ENCODE results near the gene N4BP2L2. TPM values are rescaled to one million over a fixed set of nuclear protein-coding genes. Genes with fewer than 3 reads are reported as not detected.
"Not testable (repeated sequence)": the region's sequence is repeated elsewhere in the genome, so short reads cannot be mapped to it uniquely, and the experiment has no call there.

The N4BP2L2 gene
- total RNA-seq, 1 donor = 128 TPM

- H3K4me3 ChIP-seq (ENCODE audit: low read depth, low read length) = no peak overlapping the region
- DNase-seq (ENCODE audit: low read depth) = no peak
- TF ChIP-seq, protein P1, sequence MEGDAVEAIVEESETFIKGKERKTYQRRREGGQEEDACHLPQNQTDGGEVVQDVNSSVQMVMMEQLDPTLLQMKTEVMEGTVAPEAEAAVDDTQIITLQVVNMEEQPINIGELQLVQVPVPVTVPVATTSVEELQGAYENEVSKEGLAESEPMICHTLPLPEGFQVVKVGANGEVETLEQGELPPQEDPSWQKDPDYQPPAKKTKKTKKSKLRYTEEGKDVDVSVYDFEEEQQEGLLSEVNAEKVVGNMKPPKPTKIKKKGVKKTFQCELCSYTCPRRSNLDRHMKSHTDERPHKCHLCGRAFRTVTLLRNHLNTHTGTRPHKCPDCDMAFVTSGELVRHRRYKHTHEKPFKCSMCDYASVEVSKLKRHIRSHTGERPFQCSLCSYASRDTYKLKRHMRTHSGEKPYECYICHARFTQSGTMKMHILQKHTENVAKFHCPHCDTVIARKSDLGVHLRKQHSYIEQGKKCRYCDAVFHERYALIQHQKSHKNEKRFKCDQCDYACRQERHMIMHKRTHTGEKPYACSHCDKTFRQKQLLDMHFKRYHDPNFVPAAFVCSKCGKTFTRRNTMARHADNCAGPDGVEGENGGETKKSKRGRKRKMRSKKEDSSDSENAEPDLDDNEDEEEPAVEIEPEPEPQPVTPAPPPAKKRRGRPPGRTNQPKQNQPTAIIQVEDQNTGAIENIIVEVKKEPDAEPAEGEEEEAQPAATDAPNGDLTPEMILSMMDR (IDR thresholded peaks at IDR 0.05; ENCODE audit: insufficient read depth, low read depth, low read length) = no peak
These were observed 43.7 kb upstream of the N4BP2L2 start for GRCh38 chr13:32582281-32582680.

- H3K4me3 ChIP-seq (ENCODE audit: low read depth, low read length) = no peak overlapping the region
- DNase-seq (ENCODE audit: low read depth) = peak; percentile 40
- TF ChIP-seq, protein P1 (IDR thresholded peaks at IDR 0.05; ENCODE audit: insufficient read depth, low read depth, low read length) = peak; percentile 47
These were observed 42.7 kb upstream of the N4BP2L2 start for GRCh38 chr13:32581177-32581786.

DNA sequence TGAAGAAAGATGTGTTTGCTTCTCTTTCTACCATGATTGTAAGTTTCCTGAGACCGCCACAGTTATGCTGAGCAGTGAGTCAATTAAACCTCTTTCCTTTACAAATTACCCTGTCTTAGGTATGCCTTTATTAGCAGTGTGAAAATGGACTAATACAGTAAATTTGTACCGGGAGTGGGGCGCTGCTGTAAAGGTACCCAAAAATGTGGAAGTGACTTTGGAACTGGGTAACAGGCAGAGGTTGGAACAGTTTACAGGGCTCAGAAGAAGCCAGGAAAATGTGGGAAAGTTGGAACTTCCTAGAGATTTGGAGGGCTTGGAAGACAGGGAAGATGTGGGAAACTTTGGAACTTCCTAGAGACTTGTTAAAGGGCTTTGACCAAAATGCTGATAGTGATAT lies 38.4 kb upstream of the N4BP2L2 start:
- TF ChIP-seq, protein P1 (IDR thresholded peaks at IDR 0.05; ENCODE audit: insufficient read depth, low read depth, low read length) = no peak
- DNase-seq (ENCODE audit: low read depth) = no peak
- no peak overlapping the region for H3K4me3 ChIP-seq (ENCODE audit: low read depth, low read length)

DNA sequence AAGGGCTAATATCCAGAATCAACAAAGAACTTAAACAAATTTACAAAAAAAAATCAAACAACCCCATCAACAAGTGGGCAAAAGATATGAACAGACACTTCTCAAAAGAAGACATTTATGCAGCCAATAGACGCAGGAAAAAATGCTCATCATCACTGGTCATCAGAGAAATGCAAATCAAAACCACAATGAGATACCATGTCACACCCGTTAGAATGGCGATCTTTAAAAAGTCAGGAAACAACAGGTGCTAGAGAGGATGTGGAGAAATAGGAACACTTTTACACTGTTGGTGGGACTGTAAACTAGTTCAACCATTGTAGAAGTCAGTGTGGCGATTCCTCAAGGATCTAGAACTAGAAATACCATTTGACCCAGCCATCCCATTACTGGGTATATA lies 37.1 kb upstream of the N4BP2L2 start:
- DNase-seq (ENCODE audit: low read depth); H3K4me3 ChIP-seq (ENCODE audit: low read depth, low read length): not testable (repeated sequence)

DNA sequence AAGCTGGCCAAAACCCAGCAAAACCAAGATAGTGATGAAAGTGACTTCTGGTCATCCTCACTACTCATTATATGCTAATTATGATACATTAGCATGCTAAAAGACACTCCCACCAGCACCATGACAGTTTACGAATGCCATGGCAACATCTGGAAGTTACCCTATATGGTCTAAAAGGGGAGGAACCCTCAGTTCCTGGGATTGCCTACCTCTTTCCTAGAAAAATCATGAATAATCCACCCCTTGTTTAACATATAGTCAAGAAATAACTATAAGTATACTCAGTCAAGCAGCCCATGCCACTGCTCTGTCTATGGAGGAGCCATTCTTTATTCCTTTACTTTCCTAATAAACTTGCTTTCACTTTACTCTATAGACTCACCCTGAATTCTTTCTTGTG lies 22.2 kb upstream of the N4BP2L2 start:
- DNase-seq (ENCODE audit: low read depth); H3K4me3 ChIP-seq (ENCODE audit: low read depth, low read length): not testable (repeated sequence)

- H3K4me3 ChIP-seq (ENCODE audit: low read depth, low read length) = no peak overlapping the region
- DNase-seq (ENCODE audit: low read depth) = no peak
- TF ChIP-seq, protein P1 (IDR thresholded peaks at IDR 0.05; ENCODE audit: insufficient read depth, low read depth, low read length) = no peak
These were observed 17.0 kb upstream of the N4BP2L2 start for GRCh38 chr13:32555613-32556012.

DNA sequence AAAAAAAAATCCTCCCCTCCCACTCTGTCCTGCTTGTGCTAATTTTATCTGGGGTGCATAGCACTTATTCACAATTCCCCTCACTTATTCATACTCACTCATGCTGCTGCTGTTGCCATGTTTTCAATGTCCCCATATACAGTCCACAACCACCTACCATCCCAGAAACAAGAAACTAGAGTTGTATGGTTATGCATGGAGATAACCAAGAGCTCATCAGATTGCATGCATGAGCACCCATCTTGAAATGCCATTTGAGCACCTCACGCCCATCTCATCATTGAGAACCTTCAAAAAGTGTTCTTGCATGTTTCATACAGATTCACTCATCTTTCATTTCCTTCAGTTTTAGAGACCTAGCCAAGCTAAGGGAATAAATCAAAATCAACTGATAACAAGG lies 15.1 kb upstream of the N4BP2L2 start:
- DNase-seq (ENCODE audit: low read depth) = no peak
- H3K4me3 ChIP-seq (ENCODE audit: low read depth, low read length) = no peak overlapping the region
- TF ChIP-seq, protein P1 (IDR thresholded peaks at IDR 0.05; ENCODE audit: insufficient read depth, low read depth, low read length) = no peak

DNA sequence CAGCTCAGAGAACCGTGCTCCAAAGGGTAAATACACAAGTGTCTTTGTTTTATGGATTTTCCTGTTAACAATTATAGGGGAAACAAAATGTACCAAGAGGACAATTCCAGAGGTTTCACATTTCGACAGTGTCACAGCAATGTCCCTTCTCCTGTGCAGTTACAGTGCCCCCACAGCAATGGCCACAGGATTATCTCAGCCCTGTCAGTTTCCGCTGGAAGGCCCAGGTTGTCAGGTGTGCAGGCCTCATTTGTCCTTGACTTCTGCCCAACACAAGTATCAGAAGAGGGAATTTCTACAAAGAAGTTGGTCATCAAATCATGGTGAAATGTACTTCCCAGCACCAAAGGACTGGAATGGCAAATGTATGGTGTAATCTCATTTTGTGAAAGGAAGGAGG lies 11.2 kb upstream of the N4BP2L2 start:
- DNase-seq (ENCODE audit: low read depth) = no peak
- no peak overlapping the region for H3K4me3 ChIP-seq (ENCODE audit: low read depth, low read length)
- TF ChIP-seq, protein P1 (IDR thresholded peaks at IDR 0.05; ENCODE audit: insufficient read depth, low read depth, low read length) = no peak
